Cardiac muscle cell (in vitro differentiated cells and primary cell): Measurements from ENCODE around the gene STPG4. TPM values are rescaled to one million over a fixed set of nuclear protein-coding genes. Genes with fewer than 3 reads are reported as not detected.
A peak's percentile ranks its signal among the peaks of the same experiment; 100 is the strongest.

Experiments
- DNase-seq, 2 donors: peaks; one replicate each; pipeline versions ENCODE4 v3.0.0 to v3.0.0-alpha.2; 2010 to 2017; ENCODE audit warnings: low read depth in 1 of 2, low spot score in 1 of 2
- H3K27ac ChIP-seq: fragments of 200-600 bp; sonication (generic); 2 replicates; pipeline ENCODE4 v1.5.1; 2016
- H3K27me3 ChIP-seq: fragments of 200-600 bp; sonication (generic); 2 replicates; pipeline ENCODE4 v1.6.0; 2016; ENCODE audit warnings: control low read depth
- H3K36me3 ChIP-seq: fragments of 200-600 bp; sonication (generic); 2 replicates; pipeline ENCODE4 v1.5.1; 2016; ENCODE audit warnings: control low read depth
- H3K4me1 ChIP-seq: fragments of 200-600 bp; sonication (generic); 2 replicates; pipeline ENCODE4 v1.8.1; 2017; ENCODE audit warnings: low read depth, mild to moderate bottlenecking, mixed run types
- H3K4me3 ChIP-seq: fragments of 200-600 bp; sonication (generic); 2 replicates; pipeline ENCODE4 v1.5.1; 2016; ENCODE audit warnings: mild to moderate bottlenecking
- H3K9me3 ChIP-seq: fragments of 200-600 bp; sonication (generic); 2 replicates; pipeline ENCODE4 v1.5.1; 2017; ENCODE audit warnings: low read depth, mild to moderate bottlenecking, control low read depth
- polyA plus RNA-seq: library from polyadenylated mRNA; unstranded; fragments of >200 nt; fragmentation: Nextera tagmentation; extraction: Ambion mirVana; gene quantifications from 2 replicates; pipeline ENCODE4 v1.2.1, GENCODE V29; 2016
- total RNA-seq: library from RNA; depleted of rRNA; stranded (reverse); fragments of >200 nt; gene quantifications from 2 replicates; pipeline ENCODE4 v1.2.3, GENCODE V29; 2016
- TF ChIP-seq, protein P1 (sequence below): IDR thresholded peaks from 2 replicates; pipeline ENCODE4 v1.5.1; 2012; ENCODE audit warnings: low read depth, mild to moderate bottlenecking, low read length

The STPG4 gene
- total and polyA plus RNA-seq, 2 experiments from 2014 or later: not detected

- Histone ChIP-seq H3K27ac (no peak overlapping the region), H3K27me3 (no peaks in the 10 kb centered on the region), H3K4me3 (no peak overlapping the region), H3K4me1 (peaks cover 6% of the 10 kb centered on the region), H3K36me3 (no peaks in the 10 kb centered on the region), H3K9me3 (no peaks in the 10 kb centered on the region)
- no peak for DNase-seq
- TF ChIP-seq, protein P1, sequence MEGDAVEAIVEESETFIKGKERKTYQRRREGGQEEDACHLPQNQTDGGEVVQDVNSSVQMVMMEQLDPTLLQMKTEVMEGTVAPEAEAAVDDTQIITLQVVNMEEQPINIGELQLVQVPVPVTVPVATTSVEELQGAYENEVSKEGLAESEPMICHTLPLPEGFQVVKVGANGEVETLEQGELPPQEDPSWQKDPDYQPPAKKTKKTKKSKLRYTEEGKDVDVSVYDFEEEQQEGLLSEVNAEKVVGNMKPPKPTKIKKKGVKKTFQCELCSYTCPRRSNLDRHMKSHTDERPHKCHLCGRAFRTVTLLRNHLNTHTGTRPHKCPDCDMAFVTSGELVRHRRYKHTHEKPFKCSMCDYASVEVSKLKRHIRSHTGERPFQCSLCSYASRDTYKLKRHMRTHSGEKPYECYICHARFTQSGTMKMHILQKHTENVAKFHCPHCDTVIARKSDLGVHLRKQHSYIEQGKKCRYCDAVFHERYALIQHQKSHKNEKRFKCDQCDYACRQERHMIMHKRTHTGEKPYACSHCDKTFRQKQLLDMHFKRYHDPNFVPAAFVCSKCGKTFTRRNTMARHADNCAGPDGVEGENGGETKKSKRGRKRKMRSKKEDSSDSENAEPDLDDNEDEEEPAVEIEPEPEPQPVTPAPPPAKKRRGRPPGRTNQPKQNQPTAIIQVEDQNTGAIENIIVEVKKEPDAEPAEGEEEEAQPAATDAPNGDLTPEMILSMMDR: no peak
Measured at GRCh38 chr2:47093626-47094025, 61.5 kb downstream of the STPG4 start.

GRCh38 chr2:47092465-47092864, 62.6 kb downstream of the STPG4 start:
- Histone ChIP-seq H3K27ac (no peak overlapping the region), H3K27me3 (no peaks in the 10 kb centered on the region), H3K9me3 (no peaks in the 10 kb centered on the region), H3K4me3 (no peak overlapping the region), H3K36me3 (no peaks in the 10 kb centered on the region), H3K4me1 (peaks cover 11% of the 10 kb centered on the region)
- TF ChIP-seq, protein P1: no peak
- no peak for DNase-seq

GRCh38 chr2:47091118-47091517, 64.0 kb downstream of the STPG4 start:
- Histone ChIP-seq H3K27ac (no peak overlapping the region), H3K27me3 (no peaks in the 10 kb centered on the region), H3K4me3 (no peak overlapping the region), H3K36me3 (no peaks in the 10 kb centered on the region), H3K4me1 (peaks cover 11% of the 10 kb centered on the region), H3K9me3 (no peaks in the 10 kb centered on the region)
- TF ChIP-seq, protein P1: no peak
- peak in 1 of 2 donors; percentile 46 for DNase-seq

DNA sequence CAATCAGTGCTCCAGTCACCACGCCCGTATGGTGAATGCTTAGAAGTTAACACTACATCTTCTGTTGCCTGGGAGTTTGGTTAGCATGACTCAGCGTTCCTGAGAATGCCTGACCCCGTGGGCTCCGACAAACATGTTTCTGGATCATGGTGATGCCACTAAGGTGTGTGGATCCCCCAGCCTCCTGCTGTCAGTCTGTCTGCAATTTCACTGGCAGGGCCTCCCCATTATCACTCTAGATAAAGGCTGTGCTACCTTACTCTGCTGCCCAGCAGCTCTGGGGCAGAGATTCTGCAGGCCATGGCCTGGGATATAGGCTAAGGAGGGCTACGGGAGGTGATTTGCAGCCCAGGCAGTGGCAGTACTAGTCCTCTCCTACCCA, 66.0 kb downstream of the STPG4 start:
- H3K36me3 ChIP-seq: no peaks in the 10 kb centered on the region
- peaks cover 11% of the 10 kb centered on the region for H3K4me1 ChIP-seq
- TF ChIP-seq, protein P1: no peak
- DNase-seq: peak in 1 of 2 donors; percentile 78
- H3K9me3 ChIP-seq: no peaks in the 10 kb centered on the region
- H3K4me3 ChIP-seq: no peak overlapping the region
- no peaks in the 10 kb centered on the region for H3K27me3 ChIP-seq
- peak overlapping the region; percentile 32 for H3K27ac ChIP-seq

GRCh38 chr2:47088371-47089082, 66.6 kb downstream of the STPG4 start:
- no peaks in the 10 kb centered on the region for H3K9me3 ChIP-seq
- no peak overlapping the region for H3K4me3 ChIP-seq
- peak in 1 of 2 donors; percentile 79 for DNase-seq
- no peaks in the 10 kb centered on the region for H3K36me3 ChIP-seq
- TF ChIP-seq, protein P1: peak; percentile 36
- H3K27me3 ChIP-seq: no peaks in the 10 kb centered on the region
- peak overlapping the region; percentile 32 for H3K27ac ChIP-seq
- peaks cover 11% of the 10 kb centered on the region for H3K4me1 ChIP-seq
